Activated CD4-positive, alpha-beta memory T cell treated with anti-CD3 and anti-CD28 coated beads, Interleukin-2, amount 10 ng/mL, durations not matched to agents 7 days and 5 days (primary cell): ENCODE data around the gene RNF41. TPM values are rescaled to one million over a fixed set of nuclear protein-coding genes. Genes with fewer than 3 reads are reported as not detected.

Source experiments
- CTCF ChIA-PET: fragments of 350-600 bp; sonication (Branson Sonifier 250); formaldehyde crosslinking; loops from one replicate; lab custom pipeline; 2021; ENCODE audit warnings: antibody characterized with exemption, inconsistent platforms; lab: Charles Lee
- POLR2A ChIA-PET: fragments of 350-600 bp; sonication (Branson Sonifier 250); formaldehyde crosslinking; loops from one replicate; lab custom pipeline; 2021; ENCODE audit warnings: antibody characterized with exemption; lab: Charles Lee
- DNase-seq: peaks from one replicate; pipeline ENCODE4 v3.0.0-alpha.2; 2020
- H3K27ac Mint-ChIP-seq: one replicate; pipeline ENCODE4 v1.8.0; 2021; ENCODE audit warnings: mild to moderate bottlenecking, mixed read lengths
- H3K27me3 Mint-ChIP-seq: one replicate; pipeline ENCODE4 v1.8.0; 2021; ENCODE audit warnings: mixed read lengths
- H3K36me3 Mint-ChIP-seq: one replicate; pipeline ENCODE4 v1.8.0; 2021; ENCODE audit warnings: low read depth, mixed read lengths
- H3K4me1 Mint-ChIP-seq: one replicate; pipeline ENCODE4 v1.8.0; 2021; ENCODE audit warnings: mixed read lengths
- H3K4me3 Mint-ChIP-seq: one replicate; pipeline ENCODE4 v1.8.0; 2021; ENCODE audit warnings: mild to moderate bottlenecking, mixed read lengths
- H3K9me3 Mint-ChIP-seq: one replicate; pipeline ENCODE4 v1.8.0; 2021; ENCODE audit warnings: mixed read lengths
- total RNA-seq, 2 experiments: library from RNA; stranded (reverse); gene quantifications; one replicate each; pipeline ENCODE4 v1.2.3, GENCODE V29; 2021

The RNF41 gene
- total RNA-seq, 2 experiments from 2014 or later, result 33.8 to 35.2 TPM

- no peaks in the 10 kb centered on the region for H3K4me1 Mint-ChIP-seq
- ChIA-PET POLR2A (no interaction called here), CTCF (no interaction called here)
- H3K36me3 Mint-ChIP-seq, result peaks cover 37% of the 10 kb centered on the region
- H3K4me3 Mint-ChIP-seq, result no peak overlapping the region
- no peaks in the 10 kb centered on the region for H3K9me3 Mint-ChIP-seq
- H3K27me3 Mint-ChIP-seq, result no peaks in the 10 kb centered on the region
- no peak for DNase-seq
- H3K27ac Mint-ChIP-seq, result no peak overlapping the region
These were observed 19.9 kb upstream of the RNF41 start for GRCh38 chr12:56241424-56242303.

- no peak overlapping the region for H3K4me3 Mint-ChIP-seq
- H3K27me3 Mint-ChIP-seq, result no peaks in the 10 kb centered on the region
- H3K27ac Mint-ChIP-seq, result no peak overlapping the region
- H3K4me1 Mint-ChIP-seq, result no peaks in the 10 kb centered on the region
- no peaks in the 10 kb centered on the region for H3K9me3 Mint-ChIP-seq
- POLR2A ChIA-PET, result interaction anchor here (2.4 kb wide), 1 partner anchor 16 kb away, joined by 11 read pairs; the partner anchor contains the start of gene RNF41
- peaks cover 18% of the 10 kb centered on the region for H3K36me3 Mint-ChIP-seq
- no peak for DNase-seq
- CTCF ChIA-PET, result no interaction called here
These were observed 15.8 kb upstream of the RNF41 start for GRCh38 chr12:56237552-56237951.

GRCh38 chr12:56236985-56237384 is 15.3 kb upstream of the RNF41 start:
- DNase-seq, result no peak

GRCh38 chr12:56236091-56236490 is 14.4 kb upstream of the RNF41 start:
- CTCF ChIA-PET, result no interaction called here
- Mint-ChIP-seq H3K27me3 (no peaks in the 10 kb centered on the region), H3K9me3 (no peaks in the 10 kb centered on the region), H3K27ac (no peak overlapping the region), H3K4me3 (no peak overlapping the region), H3K4me1 (no peaks in the 10 kb centered on the region), H3K36me3 (peaks cover 10% of the 10 kb centered on the region)
- DNase-seq, result no peak
- POLR2A ChIA-PET, result interaction anchor here (0.9 to 2.4 kb wide), 2 partner anchors 14 to 79 kb away, joined by 3 to 11 read pairs; partner anchors contain the start of gene RNF41

More at GRCh38 chr12:56236985-56237384, 15.3 kb upstream of the RNF41 start:
- ChIA-PET CTCF (no interaction called here), POLR2A (interaction anchor here (0.9 to 2.4 kb wide), 2 partner anchors 15 to 78 kb away, joined by 3 to 11 read pairs; partner anchors contain the start of gene RNF41)
- H3K36me3 Mint-ChIP-seq, result peaks cover 16% of the 10 kb centered on the region
- H3K27ac Mint-ChIP-seq, result no peak overlapping the region
- H3K27me3 Mint-ChIP-seq, result no peaks in the 10 kb centered on the region
- H3K9me3 Mint-ChIP-seq, result no peaks in the 10 kb centered on the region
- no peak overlapping the region for H3K4me3 Mint-ChIP-seq
- no peaks in the 10 kb centered on the region for H3K4me1 Mint-ChIP-seq

- ChIA-PET CTCF (interaction anchor here (1.1 kb wide), 1 partner anchor 13 kb away, joined by 3 read pairs; the partner anchor contains the start of gene RNF41), POLR2A (no interaction called here)
- Mint-ChIP-seq H3K27me3 (no peaks in the 10 kb centered on the region), H3K36me3 (peaks cover 5% of the 10 kb centered on the region), H3K9me3 (no peaks in the 10 kb centered on the region), H3K4me1 (no peaks in the 10 kb centered on the region), H3K4me3 (no peak overlapping the region), H3K27ac (no peak overlapping the region)
- no peak for DNase-seq
These were observed 13.2 kb upstream of the RNF41 start for GRCh38 chr12:56234746-56235436.

GRCh38 chr12:56231184-56231582 is 9.5 kb upstream of the RNF41 start:
- POLR2A ChIA-PET, result interaction anchor here (1.1 kb wide), 1 partner anchor 9 kb away, joined by 4 read pairs; no protein-coding TSS in a partner anchor
- Mint-ChIP-seq H3K36me3 (peaks cover 3% of the 10 kb centered on the region), H3K27ac (no peak overlapping the region), H3K4me3 (no peak overlapping the region), H3K4me1 (peaks cover 2% of the 10 kb centered on the region), H3K27me3 (no peaks in the 10 kb centered on the region), H3K9me3 (no peaks in the 10 kb centered on the region)
- CTCF ChIA-PET, result no interaction called here
- DNase-seq, result no peak

GRCh38 chr12:56230432-56231183 is 8.9 kb upstream of the RNF41 start:
- DNase-seq, result no peak
- ChIA-PET CTCF (no interaction called here), POLR2A (interaction anchor here (1.1 kb wide), 1 partner anchor 8 kb away, joined by 4 read pairs; no protein-coding TSS in a partner anchor)
- Mint-ChIP-seq H3K27me3 (no peaks in the 10 kb centered on the region), H3K4me3 (no peak overlapping the region), H3K4me1 (peaks cover 6% of the 10 kb centered on the region), H3K27ac (no peak overlapping the region), H3K36me3 (peaks cover 6% of the 10 kb centered on the region), H3K9me3 (no peaks in the 10 kb centered on the region)

- POLR2A ChIA-PET, result interaction anchor here (1.1 kb wide), 1 partner anchor 7 kb away, joined by 4 read pairs; no protein-coding TSS in a partner anchor
- peaks cover 6% of the 10 kb centered on the region for H3K36me3 Mint-ChIP-seq
These were observed 8.3 kb upstream of the RNF41 start, which contains the start of gene SLC39A5 for GRCh38 chr12:56229916-56230431. SLC39A5 (plus strand) TSS chr12:56230051; CDS start chr12:56231275, 1,224 bp downstream.

GRCh38 chr12:56229082-56229481 is 7.4 kb upstream of the RNF41 start:
- POLR2A ChIA-PET, result no interaction called here
- Mint-ChIP-seq H3K27me3 (no peaks in the 10 kb centered on the region), H3K27ac (no peak overlapping the region), H3K9me3 (no peaks in the 10 kb centered on the region), H3K4me1 (peaks cover 19% of the 10 kb centered on the region), H3K36me3 (peaks cover 6% of the 10 kb centered on the region), H3K4me3 (no peak overlapping the region)
- CTCF ChIA-PET, result no interaction called here
- DNase-seq, result no peak

More at GRCh38 chr12:56229916-56230431, 8.3 kb upstream of the RNF41 start, which contains the start of gene SLC39A5:
- no peak for DNase-seq
- Mint-ChIP-seq H3K27ac (no peak within 1 kb of the TSS), H3K4me3 (no peak within 1 kb of the TSS), H3K4me1 (peaks cover 12% of the 10 kb centered on the region), H3K9me3 (no peaks in the 10 kb centered on the region), H3K27me3 (no peaks in the 10 kb centered on the region)
- CTCF ChIA-PET, result no interaction called here

- CTCF ChIA-PET, result interaction anchor here (1.5 kb wide), 1 partner anchor 38 kb away, joined by 3 read pairs; no protein-coding TSS in a partner anchor
- Mint-ChIP-seq H3K9me3 (no peaks in the 10 kb centered on the region), H3K4me1 (peaks cover 52% of the 10 kb centered on the region), H3K4me3 (peak overlapping the region; percentile 89), H3K36me3 (peaks cover 6% of the 10 kb centered on the region), H3K27ac (peak overlapping the region; percentile 73), H3K27me3 (no peaks in the 10 kb centered on the region)
- POLR2A ChIA-PET, result no interaction called here
- no peak for DNase-seq
These were observed 3.2 kb upstream of the RNF41 start for GRCh38 chr12:56224954-56225353.

- peak; percentile 95 for DNase-seq
- H3K4me3 Mint-ChIP-seq, result peak within 1 kb of the TSS; percentile 89
- H3K9me3 Mint-ChIP-seq, result no peaks in the 10 kb centered on the region
- CTCF ChIA-PET, result interaction anchor here (3.3 kb wide), 1 partner anchor 101 kb away, joined by 12 read pairs; no protein-coding TSS in a partner anchor
- POLR2A ChIA-PET, result interaction anchor here (3.9 kb wide), 1 partner anchor 106 kb away, joined by 31 read pairs; the partner anchor contains the start of gene ZC3H10
- H3K36me3 Mint-ChIP-seq, result peaks cover 6% of the 10 kb centered on the region
- H3K27ac Mint-ChIP-seq, result peak within 1 kb of the TSS; percentile 76
- H3K27me3 Mint-ChIP-seq, result no peaks in the 10 kb centered on the region
- peaks cover 53% of the 10 kb centered on the region for H3K4me1 Mint-ChIP-seq
These were observed 2.5 kb upstream of the RNF41 start, which contains the start of gene NABP2 for GRCh38 chr12:56224102-56224701. NABP2 (plus strand) TSS chr12:56224342; CDS start chr12:56224857, 515 bp downstream.
